Transverse colon (tissue), 4 donors: Measurements from ENCODE around the gene PDGFC. TPM values are rescaled to one million over a fixed set of nuclear protein-coding genes. Genes with fewer than 3 reads are reported as not detected.

Source experiments
- DNase-seq: peaks from one replicate; pipeline ENCODE4 v3.0.0-alpha.2; 2019
- H3K27ac ChIP-seq, 4 donors: fragments of 200-600 bp; sonication (generic); 2 replicates each; pipeline ENCODE4 v1.5.1; 2016 to 2018; ENCODE audit warnings: inconsistent platforms in 4 of 4
- H3K27me3 ChIP-seq: fragments of 200-600 bp; sonication (generic); 2 replicates; pipeline ENCODE4 v1.5.1; 2017; ENCODE audit warnings: inconsistent platforms
- H3K36me3 ChIP-seq, 4 donors: fragments of 200-600 bp; sonication (generic); 2 replicates each; pipeline ENCODE4 v1.5.1; 2017 to 2019; ENCODE audit warnings: inconsistent platforms in 4 of 4
- H3K4me1 ChIP-seq, 4 donors: fragments of 200-600 bp; sonication (generic); 2 replicates each; pipeline ENCODE4 v1.5.1; 2017 to 2020; ENCODE audit warnings: inconsistent platforms in 4 of 4
- H3K4me3 ChIP-seq, 4 donors: fragments of 200-600 bp; sonication (generic); 1 replicate in 1 of 4; 2 replicates in 3 of 4; pipeline versions ENCODE4 v1.5.1 to v1.6.1; 2017 to 2019; ENCODE audit warnings: inconsistent platforms in 4 of 4
- H3K9me3 ChIP-seq, 2 donors: fragments of 200-600 bp; sonication (generic); 2 replicates each; pipeline ENCODE4 v1.5.1; 2017 to 2019; ENCODE audit warnings: inconsistent platforms in 2 of 2
- EP300 ChIP-seq: sonication (generic); formaldehyde crosslinking; IDR thresholded peaks from one replicate; pipeline ENCODE4 v1.6.1; 2017; ENCODE audit warnings: antibody characterized with exemption, low read depth
- POLR2A ChIP-seq: fragments of 450-650 bp; IDR thresholded peaks from one replicate; pipeline ENCODE4 v1.6.1; 2016; ENCODE audit warnings: antibody characterized with exemption, mild to moderate bottlenecking, moderate library complexity
- POLR2AphosphoS5 ChIP-seq, 3 donors: sonication (generic); formaldehyde crosslinking; IDR thresholded peaks; one replicate each; pipeline ENCODE4 v1.6.1; 2016; ENCODE audit warnings: antibody characterized with exemption in 3 of 3
- WGBS, 2 donors: methylation state at CpG; one replicate each; pipeline ENCODE4 v1.1.5; 2018; ENCODE audit warnings: low coverage in 1 of 2; 5-methylcytosine and 5-hydroxymethylcytosine counted together
- in situ Hi-C, 4 donors: fragments of 200-750 bp; cut with MboI; loops; one replicate each; pipeline versions ENCODE4 v1.15.0 to v1.15.1; 2017; ENCODE audit warnings: low sequenced_read_pairs in 3 of 4, low pct_ligation_motif_present in 1 of 4, low pct_unique_long_range_greater_than_20kb in 1 of 4
- intact Hi-C: fragments of 100-400 bp; cut with DNase I; formaldehyde crosslinking; loops from one replicate; pipeline ENCODE4 v1.15.1; 2023; ENCODE audit warnings: low total_unique reads
- total RNA-seq, 4 donors: library from RNA; depleted of rRNA; stranded (reverse); fragments of >200 nt; gene quantifications; one replicate each; pipeline ENCODE4 v1.1.0, GENCODE V29; 2016
- TF ChIP-seq, protein P1 (sequence below), 5 experiments: fragments of 200-600 bp in 3 of 5; fragments of 450-650 bp in 2 of 5; sonication (generic) in 3 of 5; IDR thresholded peaks; 1 replicate in 2 of 5; 2 replicates in 3 of 5; pipeline ENCODE4 v1.5.1; 2016 to 2017; ENCODE audit warnings: antibody characterized with exemption in 5 of 5, inconsistent platforms in 3 of 5, mild to moderate bottlenecking in 2 of 5, moderate library complexity in 1 of 5

Gene PDGFC
- total RNA-seq, 4 donors from 2014 or later, result 0.40 to 20.6 (median 7.5) TPM

- intact Hi-C loops, result no loop called here
- TF ChIP-seq, protein P1, sequence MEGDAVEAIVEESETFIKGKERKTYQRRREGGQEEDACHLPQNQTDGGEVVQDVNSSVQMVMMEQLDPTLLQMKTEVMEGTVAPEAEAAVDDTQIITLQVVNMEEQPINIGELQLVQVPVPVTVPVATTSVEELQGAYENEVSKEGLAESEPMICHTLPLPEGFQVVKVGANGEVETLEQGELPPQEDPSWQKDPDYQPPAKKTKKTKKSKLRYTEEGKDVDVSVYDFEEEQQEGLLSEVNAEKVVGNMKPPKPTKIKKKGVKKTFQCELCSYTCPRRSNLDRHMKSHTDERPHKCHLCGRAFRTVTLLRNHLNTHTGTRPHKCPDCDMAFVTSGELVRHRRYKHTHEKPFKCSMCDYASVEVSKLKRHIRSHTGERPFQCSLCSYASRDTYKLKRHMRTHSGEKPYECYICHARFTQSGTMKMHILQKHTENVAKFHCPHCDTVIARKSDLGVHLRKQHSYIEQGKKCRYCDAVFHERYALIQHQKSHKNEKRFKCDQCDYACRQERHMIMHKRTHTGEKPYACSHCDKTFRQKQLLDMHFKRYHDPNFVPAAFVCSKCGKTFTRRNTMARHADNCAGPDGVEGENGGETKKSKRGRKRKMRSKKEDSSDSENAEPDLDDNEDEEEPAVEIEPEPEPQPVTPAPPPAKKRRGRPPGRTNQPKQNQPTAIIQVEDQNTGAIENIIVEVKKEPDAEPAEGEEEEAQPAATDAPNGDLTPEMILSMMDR (IDR thresholded peaks at IDR 0.05), result no peak
- TF ChIP-seq POLR2AphosphoS5 (IDR thresholded peaks at IDR 0.05) (no peak), EP300 (no peak), POLR2A (no peak)
- no peaks in the 10 kb centered on the region for H3K36me3 ChIP-seq
- whole genome bisulfite sequencing, 2 donors, result 84 to 88% methylated on average over 6 of the region's 6 CpGs
- no peak overlapping the region for H3K4me3 ChIP-seq
- in situ Hi-C loops, result no loop called here
- peak overlapping the region in 3 of 4 donors; percentile 57 to 67 (median 62) for H3K27ac ChIP-seq
- H3K27me3 ChIP-seq, result no peaks in the 10 kb centered on the region
- peaks cover 0 to 41% (median 13%) of the 10 kb centered on the region in 4 donors for H3K4me1 ChIP-seq
- no peaks in the 10 kb centered on the region for H3K9me3 ChIP-seq
- no peak for DNase-seq
Measured at GRCh38 chr4:156948133-156948532, 23.5 kb downstream of the PDGFC start.

GRCh38 chr4:156946516-156947424, 24.8 kb downstream of the PDGFC start:
- 52 to 56% methylated on average over 5 of the region's 5 CpGs for WGBS, 2 donors
- no peaks in the 10 kb centered on the region for H3K27me3 ChIP-seq
- no peak for DNase-seq
- H3K36me3 ChIP-seq, result no peaks in the 10 kb centered on the region
- TF ChIP-seq, protein P1 (IDR thresholded peaks at IDR 0.05), result no peak
- TF ChIP-seq EP300 (no peak), POLR2AphosphoS5 (IDR thresholded peaks at IDR 0.05) (peak; percentile 7 to 58 (median 11)), POLR2A (no peak)
- no peak overlapping the region for H3K4me3 ChIP-seq
- H3K27ac ChIP-seq, result peak overlapping the region; percentile 55 to 77 (median 69)
- intact Hi-C loops, result no loop called here
- in situ Hi-C loops, result no loop called here
- H3K4me1 ChIP-seq, result peaks cover 5 to 39% (median 15%) of the 10 kb centered on the region in 4 donors
- H3K9me3 ChIP-seq, result no peaks in the 10 kb centered on the region

DNA sequence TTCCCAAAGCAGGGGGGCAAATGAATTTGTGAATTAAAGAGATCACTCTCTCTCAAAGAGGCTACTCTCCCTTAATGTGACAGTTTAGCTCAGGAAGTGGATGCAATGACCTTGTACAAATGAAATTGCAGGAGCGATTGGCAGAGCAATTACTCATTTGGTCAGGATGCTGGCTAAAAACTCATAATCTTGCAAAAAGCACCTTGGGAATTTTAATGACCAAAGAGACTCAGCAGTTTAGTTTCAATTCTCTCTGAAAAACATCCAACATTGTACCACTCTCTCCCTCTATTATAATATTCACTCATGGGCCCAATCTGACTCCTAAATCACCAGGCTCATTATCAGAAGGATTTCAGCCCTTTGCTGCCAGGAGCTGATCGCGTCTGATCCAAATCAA, 26.1 kb downstream of the PDGFC start:
- peak overlapping the region; percentile 55 to 77 (median 69) for H3K27ac ChIP-seq
- no peaks in the 10 kb centered on the region for H3K27me3 ChIP-seq
- no peaks in the 10 kb centered on the region for H3K36me3 ChIP-seq
- H3K4me3 ChIP-seq, result no peak overlapping the region
- TF ChIP-seq, protein P1 (IDR thresholded peaks at IDR 0.05), result no peak
- no peak for TF ChIP-seq EP300
- TF ChIP-seq POLR2AphosphoS5 (IDR thresholded peaks at IDR 0.05), result no peak
- no peak for TF ChIP-seq POLR2A
- in situ Hi-C loops, result no loop called here
- H3K9me3 ChIP-seq, result no peaks in the 10 kb centered on the region
- DNase-seq, result no peak
- H3K4me1 ChIP-seq, result peaks cover 5 to 33% (median 15%) of the 10 kb centered on the region in 4 donors
- WGBS, 2 donors, result 66% methylated on average over 3 of the region's 3 CpGs
- intact Hi-C loops, result no loop called here

GRCh38 chr4:156942991-156943390, 28.6 kb downstream of the PDGFC start:
- peaks cover 0 to 12% (median 8%) of the 10 kb centered on the region in 4 donors for H3K4me1 ChIP-seq
- WGBS, 2 donors, result 80 to 84% methylated on average over 4 of the region's 4 CpGs
- intact Hi-C loops (no loop called here), in situ Hi-C loops (no loop called here)
- no peaks in the 10 kb centered on the region for H3K27me3 ChIP-seq
- H3K36me3 ChIP-seq, result no peaks in the 10 kb centered on the region
- H3K27ac ChIP-seq, result peak overlapping the region; percentile 47 to 80 (median 66)
- no peak overlapping the region for H3K4me3 ChIP-seq
- no peak for DNase-seq
- TF ChIP-seq POLR2AphosphoS5 (IDR thresholded peaks at IDR 0.05), result no peak
- TF ChIP-seq, protein P1 (IDR thresholded peaks at IDR 0.05), result no peak
- TF ChIP-seq EP300, result no peak
- TF ChIP-seq POLR2A, result no peak
- no peaks in the 10 kb centered on the region for H3K9me3 ChIP-seq
